K562 (cell line): ENCODE results near the gene CREB3L2. TPM values are rescaled to one million over a fixed set of nuclear protein-coding genes. Genes with fewer than 3 reads are reported as not detected.

Source experiments
- CEBPB ChIP-seq: fragments of 450-650 bp; IDR thresholded peaks from 2 replicates; pipeline ENCODE4 v1.6.1; 2016; ENCODE audit warnings: missing genetic modification characterization, missing compliant biosample characterization
- FIP1L1 ChIP-seq: fragments of 200-400 bp; formaldehyde crosslinking; IDR thresholded peaks from 2 replicates; pipeline ENCODE4 v1.6.1; 2018; ENCODE audit warnings: mild to moderate bottlenecking, low read depth, low read length; ENCODE audit not compliant: poor library complexity, severe bottlenecking
- GTF2B ChIP-seq: IDR thresholded peaks from 2 replicates; pipeline ENCODE4 v1.6.1; 2011; ENCODE audit not compliant: insufficient read length; ENCODE audit errors: extremely low read depth
- HMG20B ChIP-seq: fragments of 250-450 bp; sonication (Bioruptor Pico); IDR thresholded peaks from 2 replicates; pipeline ENCODE4 v1.5.0; 2021; ENCODE audit warnings: mild to moderate bottlenecking
- HMGN3 ChIP-seq: IDR thresholded peaks from 2 replicates; pipeline ENCODE4 v1.6.1; 2011; ENCODE audit warnings: borderline replicate concordance, low read depth, mild to moderate bottlenecking, mixed read lengths, low read length; ENCODE audit not compliant: insufficient read length; ENCODE audit errors: extremely low read depth
- HOXB6 ChIP-seq: fragments of 250-450 bp; sonication (Bioruptor Pico); IDR thresholded peaks from 2 replicates; pipeline ENCODE4 v1.5.1; 2022; ENCODE audit warnings: mild to moderate bottlenecking, borderline replicate concordance
- MAFK ChIP-seq: IDR thresholded peaks from 2 replicates; pipeline ENCODE4 v1.6.1; 2011; ENCODE audit warnings: low read length, improper control_type of control experiment
- NR2C1 ChIP-seq, 2 experiments: fragments of 450-650 bp; IDR thresholded peaks; 2 replicates each; pipeline ENCODE4 v1.6.1; 2017; ENCODE audit warnings: mild to moderate bottlenecking in 2 of 2, antibody characterized with exemption in 1 of 2, inconsistent platforms in 1 of 2, missing compliant biosample characterization in 1 of 2, missing genetic modification characterization in 1 of 2
- PBX2 ChIP-seq, 2 experiments: IDR thresholded peaks in 1 of 2; conservative IDR thresholded peaks in 1 of 2; 2 replicates each; pipeline ENCODE4 v1.6.1; 2016; ENCODE audit warnings: low read depth in 2 of 2, mild to moderate bottlenecking in 1 of 2, missing compliant biosample characterization in 1 of 2, missing genetic modification characterization in 1 of 2, moderate library complexity in 1 of 2
- SMAD4 ChIP-seq: fragments of 250-450 bp; sonication (Bioruptor Pico); conservative IDR thresholded peaks from 2 replicates; pipeline ENCODE4 v1.8.0; 2021; ENCODE audit warnings: inconsistent platforms, mild to moderate bottlenecking, moderate library complexity
- STAT6 ChIP-seq: sonication (generic); formaldehyde crosslinking; IDR thresholded peaks from 2 replicates; pipeline ENCODE4 v1.8.1; 2023; ENCODE audit warnings: mild to moderate bottlenecking, missing genetic modification reagents
- polyA plus RNA-seq, 8 experiments: library from polyadenylated mRNA; depleted of rRNA in 4 of 8; stranded (reverse) in 5 of 8; unstranded in 3 of 8; fragments of >200 nt; fragmentation: Nextera tagmentation in 2 of 8; fragmentation: Illumina TruSeq in 1 of 8; extraction: Ambion mirVana in 2 of 8; extraction: Trizol in 1 of 8; gene quantifications; 2 replicates each; pipeline versions ENCODE4 v1.2.1 to v1.2.3, GENCODE V29; 2011 to 2014; ENCODE audit warnings: inconsistent platforms in 1 of 8, missing spikeins in 1 of 8
- total RNA-seq, 7 experiments: library from RNA; depleted of rRNA in 6 of 7; stranded (reverse); fragments of >200 nt in 6 of 7; fragmentation: Illumina TruSeq in 2 of 7; extraction: Trizol in 2 of 7; gene quantifications; 2 replicates each; pipeline versions ENCODE4 v1.2.1 to v1.2.3, GENCODE V29; 2011 to 2021; ENCODE audit warnings: low replicate concordance in 1 of 7
- TF ChIP-seq, protein P1 (sequence below), 2 experiments: IDR thresholded peaks; 2 replicates each; pipeline ENCODE4 v1.6.1; 2012; ENCODE audit warnings: improper control_type of control experiment in 2 of 2, low read depth in 2 of 2, low read length in 2 of 2, borderline replicate concordance in 1 of 2

Gene CREB3L2
- total and polyA plus RNA-seq, 9 of the 15 experiments (the other 6 are each of a cell fraction or from before 2014, with no cell fraction given): 7.1 to 45.6 (median 15.8) TPM

DNA sequence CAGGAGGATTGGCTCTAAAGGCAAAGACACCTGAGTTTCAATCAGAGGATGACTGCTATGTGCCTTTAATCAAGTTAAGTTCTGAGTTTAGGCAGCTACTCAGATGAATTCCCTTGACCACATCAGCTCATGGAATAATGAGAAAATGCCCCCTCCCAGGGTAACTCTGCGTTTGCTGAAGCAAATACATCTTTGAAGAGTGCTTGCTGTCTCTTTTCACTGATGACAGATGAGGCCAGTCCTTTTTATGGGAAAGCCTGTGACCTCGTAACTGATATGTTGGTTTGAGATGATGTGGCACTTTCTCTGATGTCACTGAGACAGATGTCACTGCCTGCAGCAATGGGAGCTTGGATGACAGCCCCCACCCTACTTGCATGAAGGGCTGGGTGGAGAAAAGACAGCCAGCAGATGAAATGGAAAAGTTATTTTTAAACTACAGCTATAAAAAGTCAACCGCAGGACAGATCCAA is 111.4 kb downstream of the CREB3L2 start (continued):
- TF ChIP-seq PBX2 (CRISPR knock-in tag; IDR thresholded peaks at IDR 0.05; ENCODE audit: low read depth): no peak
- peak; percentile 88 for TF ChIP-seq PBX2 (tag; conservative IDR thresholded peaks at IDR 0.05; ENCODE audit: low read depth)
- TF ChIP-seq NR2C1 (IDR thresholded peaks at IDR 0.05): no peak
- no peak for TF ChIP-seq NR2C1 (tag; IDR thresholded peaks at IDR 0.05)
- no peak for TF ChIP-seq HOXB6
- TF ChIP-seq GTF2B: no peak
- no peak for TF ChIP-seq SMAD4
- TF ChIP-seq MAFK: peak; percentile 34; the same call in 1 of the 2 replicates
- TF ChIP-seq STAT6 (CRISPR knock-in tag): no peak
- no peak for TF ChIP-seq HMG20B
- TF ChIP-seq HMGN3: no peak
- no peak for TF ChIP-seq CEBPB (tag)
- TF ChIP-seq, protein P1, sequence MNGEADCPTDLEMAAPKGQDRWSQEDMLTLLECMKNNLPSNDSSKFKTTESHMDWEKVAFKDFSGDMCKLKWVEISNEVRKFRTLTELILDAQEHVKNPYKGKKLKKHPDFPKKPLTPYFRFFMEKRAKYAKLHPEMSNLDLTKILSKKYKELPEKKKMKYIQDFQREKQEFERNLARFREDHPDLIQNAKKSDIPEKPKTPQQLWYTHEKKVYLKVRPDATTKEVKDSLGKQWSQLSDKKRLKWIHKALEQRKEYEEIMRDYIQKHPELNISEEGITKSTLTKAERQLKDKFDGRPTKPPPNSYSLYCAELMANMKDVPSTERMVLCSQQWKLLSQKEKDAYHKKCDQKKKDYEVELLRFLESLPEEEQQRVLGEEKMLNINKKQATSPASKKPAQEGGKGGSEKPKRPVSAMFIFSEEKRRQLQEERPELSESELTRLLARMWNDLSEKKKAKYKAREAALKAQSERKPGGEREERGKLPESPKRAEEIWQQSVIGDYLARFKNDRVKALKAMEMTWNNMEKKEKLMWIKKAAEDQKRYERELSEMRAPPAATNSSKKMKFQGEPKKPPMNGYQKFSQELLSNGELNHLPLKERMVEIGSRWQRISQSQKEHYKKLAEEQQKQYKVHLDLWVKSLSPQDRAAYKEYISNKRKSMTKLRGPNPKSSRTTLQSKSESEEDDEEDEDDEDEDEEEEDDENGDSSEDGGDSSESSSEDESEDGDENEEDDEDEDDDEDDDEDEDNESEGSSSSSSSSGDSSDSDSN (IDR thresholded peaks at IDR 0.05; ENCODE audit: borderline replicate concordance in 1 of 2, low read depth in 2 of 2, low read length in 2 of 2): no peak
- no peak for TF ChIP-seq FIP1L1
